HEK293T (cell line): Measurements from ENCODE around the gene MAPT.

ENCODE experiments used
- CTCF ChIA-PET: fragments of 350-600 bp; formaldehyde crosslinking; extraction: SDS; loops from one replicate; lab custom pipeline; 2021; ENCODE audit warnings: antibody characterized with exemption, inconsistent platforms; lab: Yijun Ruan, JAX
- POLR2A ChIA-PET: fragments of 350-600 bp; formaldehyde crosslinking; extraction: SDS; loops from one replicate; lab custom pipeline; 2020; ENCODE audit warnings: antibody characterized with exemption, inconsistent platforms; lab: Yijun Ruan, JAX
- DNase-seq: peaks from one replicate; pipeline ENCODE4 v3.0.0; 2012; ENCODE audit warnings: mixed read lengths; ENCODE audit errors: extremely low spot score
- ARNT ChIP-seq: fragments of 450-650 bp; IDR thresholded peaks from 2 replicates; pipeline ENCODE4 v1.6.1; 2017; ENCODE audit warnings: mild to moderate bottlenecking
- BHLHE40 ChIP-seq: fragments of 450-650 bp; IDR thresholded peaks from 2 replicates; pipeline ENCODE4 v1.6.1; 2016; ENCODE audit warnings: mild to moderate bottlenecking, moderate library complexity, borderline replicate concordance
- CTBP1 ChIP-seq: fragments of 450-650 bp; IDR thresholded peaks from 2 replicates; pipeline ENCODE4 v1.6.1; 2016; ENCODE audit warnings: borderline replicate concordance
- ELF4 ChIP-seq: fragments of 450-650 bp; IDR thresholded peaks from 2 replicates; pipeline ENCODE4 v1.6.1; 2017; ENCODE audit warnings: antibody characterized with exemption
- FOXA1 ChIP-seq: fragments of 450-650 bp; IDR thresholded peaks from 2 replicates; pipeline ENCODE4 v1.6.1; 2016; ENCODE audit warnings: mild to moderate bottlenecking
- FOXK2 ChIP-seq: fragments of 450-650 bp; IDR thresholded peaks from 2 replicates; pipeline ENCODE4 v1.6.1; 2016; ENCODE audit warnings: mild to moderate bottlenecking
- FOXM1 ChIP-seq: fragments of 450-650 bp; IDR thresholded peaks from 2 replicates; pipeline ENCODE4 v1.6.1; 2017; ENCODE audit warnings: mild to moderate bottlenecking, borderline replicate concordance
- HDGF ChIP-seq: fragments of 450-650 bp; IDR thresholded peaks from 2 replicates; pipeline ENCODE4 v1.6.1; 2017; ENCODE audit warnings: antibody characterized with exemption, borderline replicate concordance
- L3MBTL2 ChIP-seq: fragments of 450-650 bp; conservative IDR thresholded peaks from 2 replicates; pipeline ENCODE4 v1.6.1; 2016; ENCODE audit warnings: mild to moderate bottlenecking
- LEF1 ChIP-seq: fragments of 450-650 bp; IDR thresholded peaks from 2 replicates; pipeline ENCODE4 v1.6.1; 2017; ENCODE audit warnings: mild to moderate bottlenecking, borderline replicate concordance
- NFRKB ChIP-seq: fragments of 450-650 bp; IDR thresholded peaks from 2 replicates; pipeline ENCODE4 v1.6.1; 2016; ENCODE audit warnings: mild to moderate bottlenecking, moderate library complexity
- SP1 ChIP-seq: fragments of 450-650 bp; IDR thresholded peaks from 2 replicates; pipeline ENCODE4 v1.6.1; 2017
- SUZ12 ChIP-seq: fragments of 450-650 bp; IDR thresholded peaks from 2 replicates; pipeline ENCODE4 v1.6.1; 2016; ENCODE audit warnings: mild to moderate bottlenecking
- TARDBP ChIP-seq: fragments of 450-650 bp; IDR thresholded peaks from 2 replicates; pipeline ENCODE4 v1.6.1; 2016
- ZNF384 ChIP-seq: fragments of 450-650 bp; IDR thresholded peaks from 2 replicates; pipeline ENCODE4 v1.6.1; 2016
- TF ChIP-seq, protein P1 (sequence below): fragments of 450-650 bp; IDR thresholded peaks from 2 replicates; pipeline ENCODE4 v1.6.1; 2016

Gene MAPT

DNA sequence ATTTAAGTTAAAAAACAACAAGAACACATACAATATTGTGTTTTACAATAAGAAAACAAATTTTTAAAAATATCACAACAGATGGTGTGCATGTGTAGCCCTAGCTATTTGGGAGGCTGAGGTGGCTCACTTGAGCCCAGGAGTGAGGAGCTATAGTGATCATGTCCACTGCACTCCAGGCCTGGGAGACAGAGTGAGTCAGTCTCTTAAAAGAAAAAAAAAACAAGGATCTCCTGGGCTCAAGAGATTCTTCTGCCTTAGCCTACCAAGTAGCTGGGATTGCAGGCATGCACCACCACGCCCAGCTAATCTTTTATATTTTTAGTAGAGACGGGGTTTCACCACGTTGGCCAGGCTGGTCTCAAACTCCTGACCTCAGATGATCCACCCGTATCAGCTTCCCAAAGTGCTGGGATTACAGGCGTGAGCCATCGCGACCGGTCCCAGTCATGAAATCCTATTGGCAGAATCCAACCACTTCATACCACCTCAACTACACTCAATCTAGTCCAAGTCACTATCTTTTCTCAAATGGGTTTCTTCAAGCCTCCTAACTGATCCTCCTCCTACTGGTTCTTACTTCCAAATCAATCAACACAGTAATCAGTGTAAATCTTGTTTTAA, 159.7 kb downstream of the MAPT start:
- DNase-seq, result no peak
- POLR2A ChIA-PET, result interaction anchor here (0.7 kb wide), 1 partner anchor 139 kb away, joined by 4 read pairs; the partner anchor contains the start of gene KANSL1
- no peak for TF ChIP-seq LEF1
- no peak for TF ChIP-seq SUZ12
- TF ChIP-seq SP1, result no peak
- TF ChIP-seq BHLHE40, result no peak
- TF ChIP-seq FOXA1, result no peak
- no peak for TF ChIP-seq L3MBTL2
- no peak for TF ChIP-seq NFRKB
- no peak for TF ChIP-seq FOXM1
- no peak for TF ChIP-seq HDGF
- TF ChIP-seq FOXK2, result no peak
- TF ChIP-seq ARNT, result no peak
- TF ChIP-seq ELF4, result no peak
- no peak for TF ChIP-seq TARDBP
- TF ChIP-seq, protein P1, sequence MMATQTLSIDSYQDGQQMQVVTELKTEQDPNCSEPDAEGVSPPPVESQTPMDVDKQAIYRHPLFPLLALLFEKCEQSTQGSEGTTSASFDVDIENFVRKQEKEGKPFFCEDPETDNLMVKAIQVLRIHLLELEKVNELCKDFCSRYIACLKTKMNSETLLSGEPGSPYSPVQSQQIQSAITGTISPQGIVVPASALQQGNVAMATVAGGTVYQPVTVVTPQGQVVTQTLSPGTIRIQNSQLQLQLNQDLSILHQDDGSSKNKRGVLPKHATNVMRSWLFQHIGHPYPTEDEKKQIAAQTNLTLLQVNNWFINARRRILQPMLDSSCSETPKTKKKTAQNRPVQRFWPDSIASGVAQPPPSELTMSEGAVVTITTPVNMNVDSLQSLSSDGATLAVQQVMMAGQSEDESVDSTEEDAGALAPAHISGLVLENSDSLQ, result no peak
- no peak for TF ChIP-seq CTBP1
- TF ChIP-seq ZNF384, result no peak
- CTCF ChIA-PET, result interaction anchor here (0.8 to 1.4 kb wide), 2 partner anchors 10 to 159 kb away, joined by 4 read pairs; no protein-coding TSS in a partner anchor

DNA sequence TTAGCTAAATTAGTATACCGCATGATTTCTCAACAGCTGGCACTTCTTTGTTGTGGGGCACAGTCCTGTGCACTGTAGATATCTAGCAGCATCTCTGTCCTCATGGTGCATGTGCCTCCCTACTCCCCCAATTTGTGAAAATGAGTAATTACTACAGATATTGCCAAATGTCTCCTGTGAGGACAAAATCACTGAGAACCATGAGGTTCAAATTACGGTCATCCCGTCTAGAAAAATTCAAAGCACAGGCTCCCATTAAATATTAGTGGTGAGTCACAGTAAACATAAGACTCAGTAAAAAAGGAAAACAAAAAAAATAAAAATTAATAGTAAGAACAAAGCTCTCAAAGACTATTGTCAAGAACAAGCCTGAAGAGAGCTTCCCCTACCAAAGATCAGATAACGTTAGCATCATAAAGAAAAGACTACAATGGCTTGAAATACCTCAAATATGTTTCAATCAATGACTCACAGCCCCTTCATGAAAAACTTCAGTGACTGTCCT, 162.5 kb downstream of the MAPT start:
- no peak for DNase-seq
- POLR2A ChIA-PET, result interaction anchor here (1.8 kb wide), 1 partner anchor 136 kb away, joined by 5 read pairs; the partner anchor contains the start of gene KANSL1
- TF ChIP-seq CTBP1 (no peak), ELF4 (no peak), NFRKB (no peak), FOXK2 (no peak), SUZ12 (no peak), SP1 (no peak), HDGF (no peak), ZNF384 (no peak), TARDBP (no peak), L3MBTL2 (no peak)
- TF ChIP-seq, protein P1, result no peak
- CTCF ChIA-PET, result interaction anchor here (0.6 to 1.1 kb wide), 3 partner anchors 13 to 136 kb away, joined by 3 to 5 read pairs (median 4); partner anchors contain the start of gene KANSL1

DNA sequence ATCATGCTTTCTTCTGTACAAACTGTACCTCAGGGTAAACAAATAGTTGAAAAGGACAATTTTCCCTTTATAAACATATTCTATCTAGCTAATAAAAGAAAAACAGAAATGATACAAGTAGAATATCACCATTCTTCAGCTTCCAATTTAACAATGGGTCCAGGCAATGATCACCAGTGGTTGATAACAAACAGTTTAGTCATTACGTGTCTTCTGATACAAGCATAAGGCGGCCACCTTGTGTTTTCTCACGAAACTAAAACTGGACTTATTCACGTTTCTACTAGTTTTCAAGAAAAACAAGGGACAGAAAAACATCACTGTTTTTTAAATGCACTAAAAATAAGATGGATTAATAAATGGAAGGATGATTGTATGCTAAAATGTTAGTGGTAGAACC, 163.0 kb downstream of the MAPT start:
- CTCF ChIA-PET, result interaction anchor here (0.8 to 1.3 kb wide), 2 partner anchors 136 kb away, joined by 3 to 4 read pairs; partner anchors contain the start of gene KANSL1
- no peak for DNase-seq
- TF ChIP-seq BHLHE40 (no peak), HDGF (no peak), ARNT (no peak), FOXK2 (no peak), ZNF384 (no peak), L3MBTL2 (no peak)
- POLR2A ChIA-PET, result interaction anchor here (1.8 kb wide), 1 partner anchor 135 kb away, joined by 5 read pairs; the partner anchor contains the start of gene KANSL1

DNA sequence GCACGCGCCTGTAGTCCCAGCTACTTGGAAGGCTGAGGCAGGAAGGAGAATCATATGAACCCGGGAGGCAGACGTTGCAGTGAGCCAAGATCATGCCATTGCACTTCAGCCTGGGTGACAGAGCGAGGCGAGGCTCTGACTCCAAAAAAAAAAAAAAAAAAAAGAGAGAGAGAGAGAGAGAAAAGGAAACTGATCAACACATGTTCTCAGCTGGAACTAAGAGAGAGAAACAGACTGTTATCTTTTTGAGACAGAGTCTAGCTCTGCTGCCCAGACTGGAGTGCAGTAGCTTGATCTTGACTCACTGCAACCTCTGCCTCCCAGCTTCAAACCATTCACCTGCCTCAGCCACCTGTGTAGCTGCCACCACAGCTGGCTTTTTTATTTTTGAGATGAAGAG, 165.1 kb downstream of the MAPT start:
- CTCF ChIA-PET, result interaction anchor here (0.6 kb wide), 1 partner anchor 69 kb away, joined by 3 read pairs; no protein-coding TSS in a partner anchor
- POLR2A ChIA-PET, result no interaction called here
- no peak for DNase-seq
- no peak for TF ChIP-seq LEF1
- no peak for TF ChIP-seq HDGF
- no peak for TF ChIP-seq ELF4
- no peak for TF ChIP-seq TARDBP
- TF ChIP-seq FOXM1, result no peak
- no peak for TF ChIP-seq BHLHE40
- no peak for TF ChIP-seq SP1
- TF ChIP-seq ARNT, result no peak
- no peak for TF ChIP-seq ZNF384
- TF ChIP-seq FOXA1, result no peak
- no peak for TF ChIP-seq NFRKB
- TF ChIP-seq L3MBTL2, result no peak
- no peak for TF ChIP-seq SUZ12
- TF ChIP-seq FOXK2, result no peak
- no peak for TF ChIP-seq CTBP1
- TF ChIP-seq, protein P1, result no peak

DNA sequence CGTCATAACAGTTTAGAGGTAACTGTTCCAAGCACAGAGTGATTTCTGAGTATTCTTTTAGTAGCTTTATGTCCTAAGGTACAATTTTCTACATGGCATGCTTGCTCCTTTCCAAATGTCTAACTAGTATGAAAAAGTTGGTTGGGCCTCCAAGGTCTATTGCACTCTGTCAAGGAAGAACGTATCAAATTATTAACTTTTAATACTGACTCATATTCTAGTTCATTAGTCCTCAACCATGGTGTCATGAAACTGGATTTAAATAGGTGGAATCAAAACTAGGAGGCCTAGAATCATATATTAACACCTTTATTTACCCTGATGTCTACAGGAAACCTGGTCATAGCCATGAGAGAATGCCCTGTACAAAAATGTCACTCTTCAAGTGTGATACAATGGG, 166.1 kb downstream of the MAPT start:
- no peak for DNase-seq
- TF ChIP-seq HDGF (no peak), ZNF384 (no peak), L3MBTL2 (no peak), LEF1 (no peak), SUZ12 (no peak), NFRKB (no peak), FOXK2 (no peak), SP1 (no peak), FOXM1 (no peak), CTBP1 (no peak), ELF4 (no peak), FOXA1 (no peak), ARNT (no peak), BHLHE40 (no peak), TARDBP (no peak)
- TF ChIP-seq, protein P1, result no peak
- ChIA-PET CTCF (interaction anchor here (1.0 kb wide), 1 partner anchor 16 kb away, joined by 3 read pairs; no protein-coding TSS in a partner anchor), POLR2A (no interaction called here)
